HepG2 (cell line): ENCODE results near the gene RNASE11. TPM values are rescaled to one million over a fixed set of nuclear protein-coding genes. Genes with fewer than 3 reads are reported as not detected.

Experiments used
- CREM ChIP-seq, 2 experiments: sonication (generic) in 1 of 2; formaldehyde crosslinking in 1 of 2; IDR thresholded peaks; 2 replicates each; pipeline versions ENCODE4 v1.4.0 to v1.6.1; 2016 to 2020; ENCODE audit warnings: antibody characterized with exemption in 1 of 2, mild to moderate bottlenecking in 1 of 2, missing genetic modification reagents in 1 of 2
- EP300 ChIP-seq, 3 experiments: sonication (generic) in 1 of 3; formaldehyde crosslinking in 1 of 3; IDR thresholded peaks; 2 replicates each; pipeline versions ENCODE4 v1.5.1 to v1.6.1; 2011 to 2020; ENCODE audit warnings: low read depth in 2 of 3, low read length in 2 of 3, borderline replicate concordance in 1 of 3, improper control_type of control experiment in 1 of 3, mild to moderate bottlenecking in 1 of 3, missing genetic modification reagents in 1 of 3, moderate library complexity in 1 of 3
- ONECUT2 ChIP-seq: sonication (generic); formaldehyde crosslinking; IDR thresholded peaks from 2 replicates; pipeline ENCODE4 v1.4.0; 2020; ENCODE audit warnings: missing genetic modification reagents
- SOX13 ChIP-seq, 3 experiments: fragments of 450-650 bp in 1 of 3; sonication (generic) in 1 of 3; formaldehyde crosslinking in 1 of 3; IDR thresholded peaks in 2 of 3; conservative IDR thresholded peaks in 1 of 3; 2 replicates each; pipeline versions ENCODE4 v1.5.0 to v1.6.1; 2016 to 2020; ENCODE audit warnings: antibody characterized with exemption in 1 of 3, mild to moderate bottlenecking in 1 of 3, missing compliant biosample characterization in 1 of 3, missing genetic modification reagents in 1 of 3, moderate library complexity in 1 of 3
- ZFYVE20 ChIP-seq: sonication (generic); formaldehyde crosslinking; IDR thresholded peaks from 2 replicates; pipeline ENCODE4 v1.8.0; 2023; ENCODE audit warnings: low read depth, mild to moderate bottlenecking, moderate library complexity, missing genetic modification reagents, borderline replicate concordance
- ZNF562 ChIP-seq: sonication (generic); formaldehyde crosslinking; IDR thresholded peaks from 2 replicates; pipeline ENCODE4 v1.8.0; 2022; ENCODE audit warnings: missing genetic modification reagents, borderline replicate concordance
- ZNF616 ChIP-seq: sonication (generic); formaldehyde crosslinking; IDR thresholded peaks from 2 replicates; pipeline ENCODE4 v1.5.0; 2020; ENCODE audit warnings: low read depth, mild to moderate bottlenecking, missing genetic modification reagents
- polyA plus RNA-seq, 8 experiments: library from polyadenylated mRNA; depleted of rRNA in 3 of 8; stranded (reverse) in 7 of 8; unstranded in 1 of 8; fragments of >200 nt; fragmentation: Illumina TruSeq in 4 of 8; extraction: Trizol in 4 of 8; gene quantifications; 2 replicates each; pipeline versions ENCODE4 v1.2.1 to v1.2.3, GENCODE V29; 2011 to 2016; ENCODE audit warnings: low read depth in 4 of 8, missing spikeins in 1 of 8, mixed read lengths in 1 of 8; ENCODE audit not compliant: insufficient read depth in 1 of 8
- total RNA-seq, 5 experiments: library from RNA; depleted of rRNA; stranded (reverse); fragments of >200 nt; fragmentation: Illumina TruSeq; extraction: Trizol; gene quantifications; 2 replicates each; pipeline ENCODE4 v1.2.3, GENCODE V29; 2016; ENCODE audit warnings: low read depth in 1 of 5
- TF ChIP-seq, protein P1 (sequence below), 2 experiments: fragments of 450-650 bp in 1 of 2; sonication (generic) in 1 of 2; formaldehyde crosslinking in 1 of 2; IDR thresholded peaks; 2 replicates each; pipeline versions ENCODE4 v1.6.1 to v1.8.0; 2016 to 2022; ENCODE audit warnings: antibody characterized with exemption in 1 of 2, mild to moderate bottlenecking in 1 of 2, missing genetic modification reagents in 1 of 2
- TF ChIP-seq, protein P2 (sequence below): sonication (generic); formaldehyde crosslinking; IDR thresholded peaks from 2 replicates; pipeline ENCODE4 v1.5.0; 2020; ENCODE audit warnings: missing genetic modification reagents
- TF ChIP-seq, protein P3 (sequence below): sonication (generic); formaldehyde crosslinking; IDR thresholded peaks from 2 replicates; pipeline ENCODE4 v1.5.0; 2020; ENCODE audit warnings: mild to moderate bottlenecking, missing genetic modification reagents, borderline replicate concordance

The RNASE11 gene
- total and polyA plus RNA-seq, 2 of the 13 experiments (the other 11 are each of a cell fraction or from before 2014, with no cell fraction given): not detected

DNA sequence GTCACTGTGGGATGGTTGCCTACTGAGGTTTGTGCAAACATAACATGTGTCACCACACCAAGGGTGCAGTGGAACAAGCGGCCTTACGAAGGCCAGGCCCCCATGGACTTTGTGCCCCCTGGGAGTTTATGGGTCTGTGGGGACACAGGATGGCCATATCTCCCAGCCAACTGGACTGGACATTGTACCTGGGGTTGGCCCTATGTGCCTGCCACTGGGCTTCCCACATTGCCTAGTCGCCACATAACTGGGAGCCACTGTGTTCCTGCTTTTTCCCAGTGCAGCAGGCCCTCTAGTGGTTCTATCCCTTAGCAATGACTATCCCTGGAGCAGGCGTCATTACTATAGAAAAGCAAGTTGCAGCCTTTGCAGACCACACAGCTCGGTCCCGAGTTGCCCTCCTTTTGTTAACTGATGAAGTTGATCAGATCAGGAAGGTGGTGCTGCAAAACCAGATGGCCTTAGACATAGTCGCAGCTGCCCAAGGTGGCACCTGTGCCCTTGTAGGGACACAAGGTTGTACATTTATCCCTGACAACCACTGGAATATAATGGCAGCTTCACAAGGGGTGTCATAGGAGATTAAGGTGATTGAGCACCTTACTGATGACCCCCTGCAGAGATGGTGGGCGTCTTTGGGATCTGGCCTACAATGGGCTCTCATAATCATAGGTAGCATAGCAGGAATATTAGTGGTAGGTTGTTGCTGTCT lies 18.5 kb upstream of the RNASE11 start (continued):
- TF ChIP-seq, protein P1, sequence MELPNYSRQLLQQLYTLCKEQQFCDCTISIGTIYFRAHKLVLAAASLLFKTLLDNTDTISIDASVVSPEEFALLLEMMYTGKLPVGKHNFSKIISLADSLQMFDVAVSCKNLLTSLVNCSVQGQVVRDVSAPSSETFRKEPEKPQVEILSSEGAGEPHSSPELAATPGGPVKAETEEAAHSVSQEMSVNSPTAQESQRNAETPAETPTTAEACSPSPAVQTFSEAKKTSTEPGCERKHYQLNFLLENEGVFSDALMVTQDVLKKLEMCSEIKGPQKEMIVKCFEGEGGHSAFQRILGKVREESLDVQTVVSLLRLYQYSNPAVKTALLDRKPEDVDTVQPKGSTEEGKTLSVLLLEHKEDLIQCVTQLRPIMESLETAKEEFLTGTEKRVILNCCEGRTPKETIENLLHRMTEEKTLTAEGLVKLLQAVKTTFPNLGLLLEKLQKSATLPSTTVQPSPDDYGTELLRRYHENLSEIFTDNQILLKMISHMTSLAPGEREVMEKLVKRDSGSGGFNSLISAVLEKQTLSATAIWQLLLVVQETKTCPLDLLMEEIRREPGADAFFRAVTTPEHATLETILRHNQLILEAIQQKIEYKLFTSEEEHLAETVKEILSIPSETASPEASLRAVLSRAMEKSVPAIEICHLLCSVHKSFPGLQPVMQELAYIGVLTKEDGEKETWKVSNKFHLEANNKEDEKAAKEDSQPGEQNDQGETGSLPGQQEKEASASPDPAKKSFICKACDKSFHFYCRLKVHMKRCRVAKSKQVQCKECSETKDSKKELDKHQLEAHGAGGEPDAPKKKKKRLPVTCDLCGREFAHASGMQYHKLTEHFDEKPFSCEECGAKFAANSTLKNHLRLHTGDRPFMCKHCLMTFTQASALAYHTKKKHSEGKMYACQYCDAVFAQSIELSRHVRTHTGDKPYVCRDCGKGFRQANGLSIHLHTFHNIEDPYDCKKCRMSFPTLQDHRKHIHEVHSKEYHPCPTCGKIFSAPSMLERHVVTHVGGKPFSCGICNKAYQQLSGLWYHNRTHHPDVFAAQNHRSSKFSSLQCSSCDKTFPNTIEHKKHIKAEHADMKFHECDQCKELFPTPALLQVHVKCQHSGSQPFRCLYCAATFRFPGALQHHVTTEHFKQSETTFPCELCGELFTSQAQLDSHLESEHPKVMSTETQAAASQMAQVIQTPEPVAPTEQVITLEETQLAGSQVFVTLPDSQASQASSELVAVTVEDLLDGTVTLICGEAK (IDR thresholded peaks at IDR 0.05): no peak
- TF ChIP-seq, protein P1 (CRISPR knock-in tag; IDR thresholded peaks at IDR 0.05): no peak
- TF ChIP-seq, protein P2, sequence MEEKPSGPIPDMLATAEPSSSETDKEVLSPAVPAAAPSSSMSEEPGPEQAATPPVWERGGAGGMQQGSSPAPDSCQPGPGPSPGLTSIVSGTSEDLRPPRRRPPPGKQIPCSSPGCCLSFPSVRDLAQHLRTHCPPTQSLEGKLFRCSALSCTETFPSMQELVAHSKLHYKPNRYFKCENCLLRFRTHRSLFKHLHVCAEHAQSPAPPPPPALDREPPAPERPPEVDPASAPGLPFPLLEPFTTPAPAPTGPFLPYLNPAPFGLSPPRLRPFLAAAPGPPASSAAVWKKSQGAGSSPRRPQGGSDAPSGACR (CRISPR knock-in tag): 0 out of 2 replicates have a peak, but pooled peaks have one; percentile 71
- TF ChIP-seq ZNF616: no peak
- TF ChIP-seq SOX13 (IDR thresholded peaks at IDR 0.05): no peak
- peak in 1 of 2 experiments; percentile 27; a peak in 1 of 4 replicates for TF ChIP-seq SOX13 (CRISPR knock-in tag; conservative IDR thresholded peaks at IDR 0.05 in 1 of 2, IDR thresholded peaks at IDR 0.05 in 1 of 2)
- peak in 1 of 2 experiments; percentile 38; a peak in 1 of 4 replicates for TF ChIP-seq EP300 (IDR thresholded peaks at IDR 0.05; ENCODE audit: low read depth in 2 of 2, low read length in 2 of 2)
- no peak for TF ChIP-seq EP300 (CRISPR knock-in tag; IDR thresholded peaks at IDR 0.05; ENCODE audit: borderline replicate concordance)
- TF ChIP-seq, protein P3, sequence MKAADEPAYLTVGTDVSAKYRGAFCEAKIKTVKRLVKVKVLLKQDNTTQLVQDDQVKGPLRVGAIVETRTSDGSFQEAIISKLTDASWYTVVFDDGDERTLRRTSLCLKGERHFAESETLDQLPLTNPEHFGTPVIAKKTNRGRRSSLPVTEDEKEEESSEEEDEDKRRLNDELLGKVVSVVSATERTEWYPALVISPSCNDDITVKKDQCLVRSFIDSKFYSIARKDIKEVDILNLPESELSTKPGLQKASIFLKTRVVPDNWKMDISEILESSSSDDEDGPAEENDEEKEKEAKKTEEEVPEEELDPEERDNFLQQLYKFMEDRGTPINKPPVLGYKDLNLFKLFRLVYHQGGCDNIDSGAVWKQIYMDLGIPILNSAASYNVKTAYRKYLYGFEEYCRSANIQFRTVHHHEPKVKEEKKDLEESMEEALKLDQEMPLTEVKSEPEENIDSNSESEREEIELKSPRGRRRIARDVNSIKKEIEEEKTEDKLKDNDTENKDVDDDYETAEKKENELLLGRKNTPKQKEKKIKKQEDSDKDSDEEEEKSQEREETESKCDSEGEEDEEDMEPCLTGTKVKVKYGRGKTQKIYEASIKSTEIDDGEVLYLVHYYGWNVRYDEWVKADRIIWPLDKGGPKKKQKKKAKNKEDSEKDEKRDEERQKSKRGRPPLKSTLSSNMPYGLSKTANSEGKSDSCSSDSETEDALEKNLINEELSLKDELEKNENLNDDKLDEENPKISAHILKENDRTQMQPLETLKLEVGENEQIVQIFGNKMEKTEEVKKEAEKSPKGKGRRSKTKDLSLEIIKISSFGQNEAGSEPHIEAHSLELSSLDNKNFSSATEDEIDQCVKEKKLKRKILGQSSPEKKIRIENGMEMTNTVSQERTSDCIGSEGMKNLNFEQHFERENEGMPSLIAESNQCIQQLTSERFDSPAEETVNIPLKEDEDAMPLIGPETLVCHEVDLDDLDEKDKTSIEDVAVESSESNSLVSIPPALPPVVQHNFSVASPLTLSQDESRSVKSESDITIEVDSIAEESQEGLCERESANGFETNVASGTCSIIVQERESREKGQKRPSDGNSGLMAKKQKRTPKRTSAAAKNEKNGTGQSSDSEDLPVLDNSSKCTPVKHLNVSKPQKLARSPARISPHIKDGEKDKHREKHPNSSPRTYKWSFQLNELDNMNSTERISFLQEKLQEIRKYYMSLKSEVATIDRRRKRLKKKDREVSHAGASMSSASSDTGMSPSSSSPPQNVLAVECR (CRISPR knock-in tag): peak; percentile 59; the same call in 1 of the 2 replicates
- TF ChIP-seq ZNF562: no peak
- TF ChIP-seq ZFYVE20 (CRISPR knock-in tag): no peak
- no peak for TF ChIP-seq CREM (IDR thresholded peaks at IDR 0.05)
- TF ChIP-seq CREM (CRISPR knock-in tag; IDR thresholded peaks at IDR 0.05): no peak
- TF ChIP-seq ONECUT2 (CRISPR knock-in tag): no peak
